GM21367 (cell line): ENCODE measurements around the gene STK39.

Experiments
- ATAC-seq: cut with Tn5 transposase; IDR thresholded peaks from one replicate; pipeline ENCODE4 v1.9.1; 2021; ENCODE audit not compliant: unreplicated experiment

STK39 gene

DNA sequence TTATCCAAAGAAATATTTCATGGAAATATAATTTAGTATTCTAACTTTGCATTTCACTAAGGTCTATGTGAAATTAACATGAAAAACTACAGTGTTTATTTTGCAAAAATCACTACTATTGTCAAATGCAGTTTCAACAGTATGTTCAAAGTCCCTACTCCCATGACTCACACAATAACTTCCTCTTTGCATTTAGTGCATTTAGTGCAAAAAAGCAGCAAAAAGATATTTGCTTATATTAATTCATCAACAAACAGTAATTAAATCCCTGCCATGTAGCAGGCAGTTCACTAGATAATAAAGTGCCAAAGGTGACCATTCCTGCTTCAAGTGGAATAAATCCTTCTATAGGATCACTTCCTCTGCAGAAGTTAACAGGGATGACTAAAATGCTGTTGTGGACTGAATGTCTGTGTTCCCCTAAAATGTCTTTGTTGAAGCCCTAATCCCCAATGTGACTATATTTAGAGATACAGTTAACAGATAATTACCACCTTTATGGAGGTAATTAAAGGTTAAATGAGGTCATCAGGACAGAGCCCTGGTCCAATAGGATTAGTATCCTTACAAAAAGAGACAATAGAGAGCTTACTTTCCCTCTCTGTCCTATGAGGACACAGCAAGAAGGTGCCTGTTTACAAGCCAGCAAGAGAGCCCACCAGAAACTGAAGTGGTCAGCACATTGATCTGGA is 61.7 kb downstream of the STK39 start:
- ATAC-seq, result no peak

DNA sequence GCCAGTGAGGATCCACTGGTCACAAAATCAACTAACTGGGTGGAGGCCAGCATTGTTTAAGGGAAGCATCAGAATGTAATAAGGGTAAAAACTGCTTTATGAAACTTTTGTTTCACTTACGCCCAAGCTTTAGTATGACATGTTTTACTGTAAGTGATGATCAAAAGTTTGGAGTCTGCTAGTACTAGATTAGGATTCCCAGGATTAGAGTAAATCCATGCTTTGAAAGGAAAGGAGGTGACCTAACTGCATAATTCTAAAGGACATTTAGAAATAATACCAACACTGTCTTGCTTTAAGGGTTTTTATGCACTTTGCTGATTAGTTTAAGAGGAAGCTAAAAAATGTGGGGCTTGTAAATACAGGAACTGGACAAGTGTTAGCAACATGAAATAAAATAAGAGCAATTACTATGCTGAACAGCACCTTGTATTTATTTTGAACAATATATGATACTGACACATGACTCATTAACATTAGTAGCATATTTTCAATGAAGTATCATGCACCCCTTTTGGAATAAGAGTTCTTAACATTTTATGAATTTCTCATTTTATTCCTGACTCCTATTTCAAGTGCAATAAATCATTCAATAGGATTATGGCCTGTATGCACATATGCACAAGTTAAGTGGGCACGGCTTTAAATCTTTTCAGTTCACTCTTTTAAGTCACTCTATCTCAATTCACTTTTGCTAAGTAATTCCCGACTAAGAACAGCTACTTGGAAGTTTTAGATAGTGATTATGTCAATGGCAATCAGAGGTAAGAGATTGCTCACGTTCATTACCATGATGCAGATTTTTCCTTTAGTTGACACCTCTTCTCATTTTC is 62.5 kb downstream of the STK39 start:
- no peak for ATAC-seq

DNA sequence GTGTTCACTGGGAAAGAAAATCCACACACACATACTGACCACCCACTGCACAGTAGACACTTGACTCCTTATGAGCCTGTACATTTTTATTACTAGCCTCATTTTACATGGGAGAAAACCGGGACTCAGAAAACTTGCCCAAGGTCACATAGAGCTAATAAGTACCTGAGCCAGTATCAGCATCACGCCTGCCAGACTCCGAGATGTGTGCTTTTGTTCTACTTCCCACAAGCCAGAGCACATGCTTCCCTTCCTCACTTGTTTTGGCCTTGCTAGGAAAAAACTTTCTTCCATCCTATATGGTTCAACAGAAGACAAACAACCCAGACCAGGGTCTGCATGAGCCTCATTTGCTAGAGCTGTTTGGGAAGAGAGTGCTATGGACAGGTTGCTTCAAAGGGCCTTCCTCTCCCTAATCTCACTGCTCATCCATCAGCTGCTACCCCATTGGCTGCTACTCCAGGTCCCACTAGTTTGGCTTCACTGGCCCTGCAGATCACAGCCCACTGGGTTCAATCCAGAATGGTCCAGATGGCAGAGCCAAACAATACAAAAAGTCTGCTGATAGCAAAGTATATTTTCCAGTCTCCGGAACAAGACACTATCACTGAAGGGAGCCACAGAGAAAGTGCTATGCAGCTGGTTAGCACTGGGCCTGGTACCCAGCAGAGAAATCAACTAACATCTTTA is 63.9 kb downstream of the STK39 start:
- ATAC-seq, result no peak

DNA sequence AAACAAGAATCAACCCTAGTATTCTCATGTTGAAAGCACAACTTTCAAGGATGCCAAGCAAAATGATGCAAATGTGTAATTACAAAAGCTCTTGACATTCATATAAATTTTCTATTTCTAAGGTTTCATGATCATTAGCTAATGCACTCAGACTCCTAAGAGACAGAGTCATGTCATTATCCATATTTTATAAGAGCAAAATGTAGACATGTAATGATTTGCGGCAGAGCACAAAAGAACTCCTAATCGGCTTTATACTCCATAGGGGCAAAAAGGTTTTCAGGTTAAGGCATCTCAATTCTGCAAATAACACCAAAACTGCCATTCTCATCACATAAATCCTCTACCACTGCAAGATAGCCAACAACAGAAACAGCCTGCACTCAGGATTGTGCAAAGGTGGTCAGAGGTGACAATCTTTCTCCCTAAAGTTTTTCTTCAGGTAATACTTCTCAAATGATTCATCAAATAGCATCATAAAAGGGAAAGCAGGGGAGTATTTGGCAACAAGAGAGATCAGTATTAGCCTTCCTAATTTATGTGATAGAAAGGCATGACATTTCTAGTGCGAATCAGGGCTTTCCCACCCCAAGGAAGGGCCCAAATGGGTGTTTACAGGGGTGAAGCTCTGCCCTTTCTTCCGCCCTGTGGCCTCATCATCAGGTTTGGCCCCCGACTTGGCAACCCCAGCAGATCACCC is 64.7 kb downstream of the STK39 start:
- ATAC-seq, result no peak

GRCh38 chr2:168181825-168182224 is 65.6 kb downstream of the STK39 start:
- ATAC-seq, result no peak

- no peak for ATAC-seq
Observed at GRCh38 chr2:168180914-168181313, 66.5 kb downstream of the STK39 start.

DNA sequence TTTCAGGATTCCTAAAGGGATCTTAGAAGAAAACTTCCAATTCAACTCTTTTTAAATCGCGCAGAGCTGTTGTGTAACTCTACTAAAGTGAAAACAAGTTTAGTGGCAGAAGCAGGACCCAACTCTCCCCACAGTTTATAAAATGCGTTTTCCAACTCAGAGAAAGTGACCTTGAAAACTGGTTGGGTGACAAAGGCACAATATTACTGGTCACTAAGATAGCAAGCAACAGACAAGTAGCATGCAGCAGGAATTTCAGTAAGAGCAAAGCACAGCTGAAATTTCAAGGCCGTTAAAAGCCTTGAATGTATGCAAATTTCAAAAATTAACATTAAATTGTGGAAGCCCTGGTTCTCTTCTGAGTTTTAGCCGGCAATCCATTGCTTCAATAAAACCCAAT is 66.9 kb downstream of the STK39 start:
- ATAC-seq, result no peak

GRCh38 chr2:168179592-168179991 is 67.8 kb downstream of the STK39 start:
- no peak for ATAC-seq

DNA sequence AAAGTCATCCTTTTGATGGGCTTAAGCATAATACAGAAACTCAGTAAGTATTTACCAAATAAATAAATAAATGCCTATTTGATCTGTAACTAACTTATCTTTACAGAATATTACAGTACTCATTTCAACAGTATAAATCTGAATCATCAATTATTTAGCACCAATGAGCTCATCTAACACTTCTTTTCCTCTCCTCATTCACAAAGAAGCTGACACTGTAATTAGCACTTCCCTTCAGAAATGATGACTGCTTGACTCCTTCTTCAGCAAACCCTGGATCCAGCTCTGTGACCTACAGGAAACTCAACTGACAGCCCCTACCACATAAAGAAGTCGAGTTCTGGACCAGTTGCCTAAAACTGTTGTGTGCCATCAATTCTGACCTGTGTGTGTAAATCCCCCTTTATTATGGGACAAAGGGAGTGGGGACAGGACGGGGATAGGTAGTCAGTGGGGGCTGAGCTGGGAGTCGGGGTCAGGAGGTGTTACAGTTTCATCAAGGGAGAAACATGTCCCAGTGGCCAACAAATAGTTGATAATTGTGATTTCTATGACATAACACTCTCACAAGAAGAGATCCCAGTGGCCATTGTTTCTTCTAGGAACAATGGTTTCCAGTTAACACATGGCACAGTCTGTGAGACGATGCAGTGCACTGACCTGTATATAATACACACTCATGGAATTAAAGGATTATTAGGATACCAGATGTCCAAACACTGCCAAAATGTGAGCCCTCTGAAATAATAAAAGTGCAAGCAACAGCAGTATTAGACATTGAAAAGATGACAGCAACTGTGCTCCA is 68.7 kb downstream of the STK39 start:
- ATAC-seq, result no peak

- ATAC-seq, result no peak
Observed at GRCh38 chr2:168176402-168176801, 71.0 kb downstream of the STK39 start.

GRCh38 chr2:168175469-168175868 is 71.9 kb downstream of the STK39 start:
- ATAC-seq, result no peak

DNA sequence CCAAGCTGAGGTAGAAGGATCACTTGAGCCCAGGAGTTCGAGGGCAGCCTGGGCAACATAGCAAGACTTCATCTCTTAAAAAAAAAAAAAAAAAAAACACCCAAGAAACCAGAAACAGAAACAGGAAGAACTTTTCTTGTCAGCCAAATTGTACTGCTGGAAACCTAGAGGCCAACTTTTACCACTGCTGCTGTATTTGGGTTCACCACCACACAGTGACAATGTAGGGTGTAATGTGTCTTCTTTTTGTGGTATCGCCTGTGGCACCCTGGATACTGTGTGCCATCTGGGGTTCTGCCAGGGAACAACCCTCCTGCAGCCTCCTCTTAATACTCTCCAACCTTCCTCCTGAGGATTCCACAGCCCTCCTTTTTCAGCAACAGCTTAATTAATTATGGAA is 72.6 kb downstream of the STK39 start:
- no peak for ATAC-seq

- no peak for ATAC-seq
Observed at GRCh38 chr2:168172071-168172470, 75.3 kb downstream of the STK39 start.

DNA sequence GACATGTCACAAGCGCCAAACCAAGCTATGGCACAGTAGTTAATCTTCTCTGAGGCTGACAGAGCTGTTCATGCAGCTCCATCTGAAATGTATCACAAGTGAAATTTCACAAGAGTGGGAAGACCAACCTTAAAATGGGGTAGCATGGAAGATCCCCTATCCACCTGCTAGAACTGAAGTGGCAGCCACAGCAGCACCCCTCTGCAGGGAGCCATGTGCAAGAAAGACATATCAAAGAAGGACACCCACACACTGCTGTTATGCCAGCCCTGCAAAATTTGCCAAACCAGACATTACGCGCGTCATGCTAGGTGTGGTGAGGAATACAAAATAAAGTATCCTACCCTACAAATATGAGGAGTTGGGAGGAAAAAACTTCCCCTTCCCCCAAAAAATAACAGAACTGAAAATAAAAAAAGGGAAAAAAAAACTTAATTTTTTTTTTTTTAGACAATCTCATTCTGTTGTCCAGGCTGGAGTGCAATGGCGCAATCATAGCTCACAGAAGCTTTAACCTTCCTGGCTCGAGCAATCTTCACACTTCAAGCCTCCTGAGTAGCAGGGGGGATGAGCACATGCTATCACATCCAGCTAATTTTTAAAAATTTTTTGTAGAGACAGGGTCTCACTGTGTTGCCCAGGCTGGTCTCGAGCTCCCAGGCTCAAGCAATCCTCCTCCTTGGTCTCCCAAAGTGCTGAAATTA is 76.2 kb downstream of the STK39 start:
- ATAC-seq, result no peak

- ATAC-seq, result no peak
Observed at GRCh38 chr2:168169097-168169745, 78.2 kb downstream of the STK39 start.

GRCh38 chr2:168167511-168168263 is 79.7 kb downstream of the STK39 start:
- ATAC-seq, result no peak

GRCh38 chr2:168166902-168167510 is 80.4 kb downstream of the STK39 start:
- no peak for ATAC-seq
